DND-41 (cell line): ENCODE results near the gene TEX38.

Source experiments
- EZH2 ChIP-seq: IDR thresholded peaks from 3 replicates; pipeline ENCODE4 v1.6.1; 2012; ENCODE audit warnings: borderline replicate concordance, low read depth, mild to moderate bottlenecking, moderate library complexity, low read length, inconsistent platforms; ENCODE audit not compliant: severe bottlenecking
- TF ChIP-seq, protein P1 (sequence below): IDR thresholded peaks from 2 replicates; pipeline ENCODE4 v1.5.1; 2012; ENCODE audit warnings: borderline replicate concordance, low read length, moderate library complexity, mild to moderate bottlenecking; ENCODE audit not compliant: poor library complexity, severe bottlenecking; ENCODE audit errors: extremely low read depth

DNA sequence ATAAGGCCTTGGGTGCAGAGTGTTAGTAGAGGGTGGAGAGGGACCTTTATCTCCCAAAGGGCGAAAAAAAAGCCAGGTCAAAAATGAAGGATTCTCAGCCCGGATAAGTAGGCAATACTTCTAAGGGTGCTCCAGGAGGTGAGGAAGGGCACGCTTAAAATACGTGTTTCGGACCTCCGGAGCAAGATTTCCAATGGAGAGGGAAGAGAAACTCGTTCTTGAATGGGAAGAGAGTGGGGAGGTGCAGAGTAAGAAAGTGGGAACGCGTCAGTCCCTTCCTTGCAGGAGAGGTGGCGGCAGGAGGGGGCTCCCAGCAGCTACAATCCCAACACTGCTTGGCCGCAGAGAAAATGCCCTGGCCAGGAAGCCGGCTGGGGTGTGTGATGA, 46.7 kb downstream of the TEX38 start:
- TF ChIP-seq, protein P1, sequence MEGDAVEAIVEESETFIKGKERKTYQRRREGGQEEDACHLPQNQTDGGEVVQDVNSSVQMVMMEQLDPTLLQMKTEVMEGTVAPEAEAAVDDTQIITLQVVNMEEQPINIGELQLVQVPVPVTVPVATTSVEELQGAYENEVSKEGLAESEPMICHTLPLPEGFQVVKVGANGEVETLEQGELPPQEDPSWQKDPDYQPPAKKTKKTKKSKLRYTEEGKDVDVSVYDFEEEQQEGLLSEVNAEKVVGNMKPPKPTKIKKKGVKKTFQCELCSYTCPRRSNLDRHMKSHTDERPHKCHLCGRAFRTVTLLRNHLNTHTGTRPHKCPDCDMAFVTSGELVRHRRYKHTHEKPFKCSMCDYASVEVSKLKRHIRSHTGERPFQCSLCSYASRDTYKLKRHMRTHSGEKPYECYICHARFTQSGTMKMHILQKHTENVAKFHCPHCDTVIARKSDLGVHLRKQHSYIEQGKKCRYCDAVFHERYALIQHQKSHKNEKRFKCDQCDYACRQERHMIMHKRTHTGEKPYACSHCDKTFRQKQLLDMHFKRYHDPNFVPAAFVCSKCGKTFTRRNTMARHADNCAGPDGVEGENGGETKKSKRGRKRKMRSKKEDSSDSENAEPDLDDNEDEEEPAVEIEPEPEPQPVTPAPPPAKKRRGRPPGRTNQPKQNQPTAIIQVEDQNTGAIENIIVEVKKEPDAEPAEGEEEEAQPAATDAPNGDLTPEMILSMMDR: no peak
- no peak for TF ChIP-seq EZH2
